ENCODE results near the gene HPD.

DNA sequence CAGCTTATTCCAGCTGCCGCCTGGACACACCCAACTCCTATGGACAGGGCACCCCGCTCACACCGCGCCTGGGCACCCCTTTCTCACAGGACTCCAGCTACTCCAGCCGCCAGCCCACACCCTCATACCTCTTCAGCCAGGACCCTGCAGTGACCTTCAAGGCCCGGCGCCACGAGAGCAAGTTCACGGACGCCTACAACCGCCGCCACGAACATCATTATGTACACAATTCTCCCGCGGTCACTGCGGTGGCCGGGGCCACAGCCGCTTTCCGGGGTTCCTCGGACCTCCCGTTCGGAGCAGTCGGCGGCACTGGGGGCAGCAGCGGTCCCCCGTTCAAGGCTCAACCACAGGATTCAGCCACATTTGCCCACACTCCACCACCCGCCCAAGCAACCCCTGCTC is 48.9 kb downstream of the HPD start:
- TF ChIP-seq POLR2AphosphoS5 (IDR thresholded peaks at IDR 0.05) (peak in 1 of 3 donors; percentile 22), POLR2A (IDR thresholded peaks at IDR 0.05) (no peak)
- TF ChIP-seq, protein P1, sequence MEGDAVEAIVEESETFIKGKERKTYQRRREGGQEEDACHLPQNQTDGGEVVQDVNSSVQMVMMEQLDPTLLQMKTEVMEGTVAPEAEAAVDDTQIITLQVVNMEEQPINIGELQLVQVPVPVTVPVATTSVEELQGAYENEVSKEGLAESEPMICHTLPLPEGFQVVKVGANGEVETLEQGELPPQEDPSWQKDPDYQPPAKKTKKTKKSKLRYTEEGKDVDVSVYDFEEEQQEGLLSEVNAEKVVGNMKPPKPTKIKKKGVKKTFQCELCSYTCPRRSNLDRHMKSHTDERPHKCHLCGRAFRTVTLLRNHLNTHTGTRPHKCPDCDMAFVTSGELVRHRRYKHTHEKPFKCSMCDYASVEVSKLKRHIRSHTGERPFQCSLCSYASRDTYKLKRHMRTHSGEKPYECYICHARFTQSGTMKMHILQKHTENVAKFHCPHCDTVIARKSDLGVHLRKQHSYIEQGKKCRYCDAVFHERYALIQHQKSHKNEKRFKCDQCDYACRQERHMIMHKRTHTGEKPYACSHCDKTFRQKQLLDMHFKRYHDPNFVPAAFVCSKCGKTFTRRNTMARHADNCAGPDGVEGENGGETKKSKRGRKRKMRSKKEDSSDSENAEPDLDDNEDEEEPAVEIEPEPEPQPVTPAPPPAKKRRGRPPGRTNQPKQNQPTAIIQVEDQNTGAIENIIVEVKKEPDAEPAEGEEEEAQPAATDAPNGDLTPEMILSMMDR (IDR thresholded peaks at IDR 0.05 in 8 of 11, conservative IDR thresholded peaks at IDR 0.05 in 3 of 11), result no peak
